ENCODE results near the gene HS3ST2.

HS3ST2 gene

DNA sequence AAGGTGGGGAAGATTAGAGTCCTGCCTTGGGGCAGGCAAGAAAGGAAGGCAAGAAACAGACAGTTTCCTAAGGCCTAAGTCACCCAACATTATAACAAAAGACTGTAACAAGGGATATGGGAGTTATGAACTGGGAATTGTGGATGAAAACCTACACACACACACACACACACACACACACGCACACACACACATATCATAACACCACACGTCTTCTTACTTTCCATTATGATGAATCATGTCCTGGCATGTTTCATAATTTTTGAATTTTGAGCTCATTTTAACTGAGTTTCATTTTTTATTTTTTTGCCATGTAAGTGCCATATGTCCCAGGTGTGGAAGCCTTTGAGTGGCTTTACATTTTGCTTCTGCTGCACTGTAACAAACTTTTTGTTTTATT, 29.9 kb downstream of the HS3ST2 start:
- no peaks in the 10 kb centered on the region for H3K27me3 ChIP-seq (ENCODE audit: insufficient read depth, low read depth, severe bottlenecking)
- TF ChIP-seq, protein P1, sequence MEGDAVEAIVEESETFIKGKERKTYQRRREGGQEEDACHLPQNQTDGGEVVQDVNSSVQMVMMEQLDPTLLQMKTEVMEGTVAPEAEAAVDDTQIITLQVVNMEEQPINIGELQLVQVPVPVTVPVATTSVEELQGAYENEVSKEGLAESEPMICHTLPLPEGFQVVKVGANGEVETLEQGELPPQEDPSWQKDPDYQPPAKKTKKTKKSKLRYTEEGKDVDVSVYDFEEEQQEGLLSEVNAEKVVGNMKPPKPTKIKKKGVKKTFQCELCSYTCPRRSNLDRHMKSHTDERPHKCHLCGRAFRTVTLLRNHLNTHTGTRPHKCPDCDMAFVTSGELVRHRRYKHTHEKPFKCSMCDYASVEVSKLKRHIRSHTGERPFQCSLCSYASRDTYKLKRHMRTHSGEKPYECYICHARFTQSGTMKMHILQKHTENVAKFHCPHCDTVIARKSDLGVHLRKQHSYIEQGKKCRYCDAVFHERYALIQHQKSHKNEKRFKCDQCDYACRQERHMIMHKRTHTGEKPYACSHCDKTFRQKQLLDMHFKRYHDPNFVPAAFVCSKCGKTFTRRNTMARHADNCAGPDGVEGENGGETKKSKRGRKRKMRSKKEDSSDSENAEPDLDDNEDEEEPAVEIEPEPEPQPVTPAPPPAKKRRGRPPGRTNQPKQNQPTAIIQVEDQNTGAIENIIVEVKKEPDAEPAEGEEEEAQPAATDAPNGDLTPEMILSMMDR (IDR thresholded peaks at IDR 0.05; ENCODE audit: low read depth, low read length): no peak
- DNase-seq: no peak

DNA sequence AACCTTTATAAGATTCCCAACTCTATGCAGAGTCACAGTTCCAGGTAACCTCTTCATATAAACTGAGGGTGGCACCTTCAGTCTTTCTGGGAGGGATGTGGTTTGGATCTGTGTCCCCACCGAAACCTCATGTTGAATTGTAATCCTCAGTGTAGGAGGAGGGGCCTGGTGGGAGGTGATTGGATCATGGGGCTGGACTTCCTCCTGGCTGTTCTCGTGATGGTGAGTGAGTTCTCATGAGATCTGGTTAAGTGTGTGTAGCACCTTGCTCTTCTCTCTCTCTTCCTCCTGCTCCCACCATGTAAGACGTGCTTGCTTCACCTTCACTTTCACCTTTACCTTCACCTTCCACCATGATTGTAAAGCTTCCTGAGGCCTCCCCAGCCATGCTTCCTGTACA, 30.5 kb downstream of the HS3ST2 start:
- H3K4me3 ChIP-seq (ENCODE audit: low read depth, low read length): no peak overlapping the region
- TF ChIP-seq, protein P1 (IDR thresholded peaks at IDR 0.05; ENCODE audit: low read depth, low read length): no peak
- DNase-seq: no peak
- H3K27me3 ChIP-seq (ENCODE audit: insufficient read depth, low read depth, severe bottlenecking): no peaks in the 10 kb centered on the region
- H3K27ac ChIP-seq: no peak overlapping the region
- no peaks in the 10 kb centered on the region for H3K36me3 ChIP-seq
- H3K9me3 ChIP-seq (ENCODE audit: severe bottlenecking): no peaks in the 10 kb centered on the region

More for the DNA sequence above, 29.9 kb downstream of the HS3ST2 start:
- H3K36me3 ChIP-seq: no peaks in the 10 kb centered on the region
- H3K27ac ChIP-seq: no peak overlapping the region
- no peak overlapping the region for H3K4me3 ChIP-seq (ENCODE audit: low read depth, low read length)
- no peaks in the 10 kb centered on the region for H3K9me3 ChIP-seq (ENCODE audit: severe bottlenecking)

DNA sequence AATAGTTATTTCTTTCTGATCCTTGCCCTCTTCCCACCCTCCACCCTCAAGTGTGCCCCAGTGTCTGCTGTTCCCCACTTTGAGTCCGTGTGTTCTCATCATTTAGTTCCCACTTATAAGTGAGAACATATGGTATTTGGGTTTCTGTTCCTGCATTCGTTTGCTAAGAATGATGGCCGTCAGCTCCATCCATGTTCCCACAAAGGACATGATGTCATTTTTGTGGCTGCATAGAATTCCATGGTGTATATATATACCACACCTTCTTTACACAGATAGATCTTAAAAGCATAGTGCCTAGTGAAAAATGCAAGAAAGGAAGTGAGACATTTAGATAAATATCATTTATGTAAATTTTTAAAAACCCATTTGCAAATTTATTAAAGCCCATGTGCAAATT, 33.1 kb downstream of the HS3ST2 start:
- Histone ChIP-seq H3K9me3 (ENCODE audit: severe bottlenecking) (no peaks in the 10 kb centered on the region), H3K27me3 (ENCODE audit: insufficient read depth, low read depth, severe bottlenecking) (no peaks in the 10 kb centered on the region), H3K4me3 (ENCODE audit: low read depth, low read length) (no peak overlapping the region), H3K27ac (no peak overlapping the region), H3K36me3 (no peaks in the 10 kb centered on the region)
- TF ChIP-seq, protein P1 (IDR thresholded peaks at IDR 0.05; ENCODE audit: low read depth, low read length): no peak
- no peak for DNase-seq

DNA sequence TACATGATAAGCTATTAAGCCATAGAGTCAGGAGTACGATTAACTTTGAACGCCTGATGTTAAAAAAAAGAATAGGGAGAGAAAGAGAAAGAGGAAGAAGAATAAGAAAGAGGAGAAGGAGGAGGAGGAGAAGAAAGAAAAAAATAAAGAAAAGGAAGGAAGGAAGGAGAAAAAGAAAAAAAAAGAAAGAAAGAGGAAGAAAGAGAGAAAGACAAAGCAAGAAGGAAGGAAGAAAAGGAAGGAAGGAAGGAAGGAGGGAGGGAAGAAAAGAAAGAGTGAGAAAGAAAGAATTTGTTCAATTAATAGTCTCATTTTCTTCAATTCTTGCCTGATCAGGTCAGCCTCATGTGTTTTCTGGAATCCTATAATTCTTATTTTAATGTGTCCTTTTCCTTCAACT, 33.7 kb downstream of the HS3ST2 start:
- H3K9me3 ChIP-seq (ENCODE audit: severe bottlenecking): no peaks in the 10 kb centered on the region
- H3K4me3 ChIP-seq (ENCODE audit: low read depth, low read length): no peak overlapping the region
- H3K27ac ChIP-seq: no peak overlapping the region
- TF ChIP-seq, protein P1 (IDR thresholded peaks at IDR 0.05; ENCODE audit: low read depth, low read length): no peak
- no peaks in the 10 kb centered on the region for H3K36me3 ChIP-seq
- DNase-seq: no peak
- no peaks in the 10 kb centered on the region for H3K27me3 ChIP-seq (ENCODE audit: insufficient read depth, low read depth, severe bottlenecking)

DNA sequence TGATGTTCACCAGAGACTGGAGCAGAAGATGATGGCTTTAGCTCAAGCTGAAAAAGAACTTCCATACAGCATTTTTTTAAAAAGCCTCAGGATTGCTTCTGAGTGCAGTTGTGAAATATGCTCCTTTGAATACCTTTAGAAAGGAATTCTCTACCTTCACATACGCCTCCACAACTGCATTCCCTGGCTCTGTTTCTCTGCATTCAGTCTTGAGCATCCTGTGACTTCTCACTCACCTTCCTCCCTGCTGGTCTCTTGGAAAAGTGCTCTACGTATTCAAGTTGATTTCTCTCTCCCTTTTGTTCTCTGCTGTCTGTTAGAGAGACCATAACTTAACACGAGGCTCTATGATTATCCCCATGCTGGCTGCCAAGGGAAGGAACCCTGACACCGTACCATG, 34.5 kb downstream of the HS3ST2 start:
- H3K27me3 ChIP-seq (ENCODE audit: insufficient read depth, low read depth, severe bottlenecking): no peaks in the 10 kb centered on the region
- no peaks in the 10 kb centered on the region for H3K9me3 ChIP-seq (ENCODE audit: severe bottlenecking)
- DNase-seq: no peak
- TF ChIP-seq, protein P1 (IDR thresholded peaks at IDR 0.05; ENCODE audit: low read depth, low read length): no peak
- H3K4me3 ChIP-seq (ENCODE audit: low read depth, low read length): no peak overlapping the region
- no peaks in the 10 kb centered on the region for H3K36me3 ChIP-seq
- no peak overlapping the region for H3K27ac ChIP-seq

GRCh38 chr16:22849517-22849916, 35.6 kb downstream of the HS3ST2 start:
- Histone ChIP-seq H3K9me3 (ENCODE audit: severe bottlenecking) (no peaks in the 10 kb centered on the region), H3K27ac (no peak overlapping the region), H3K27me3 (ENCODE audit: insufficient read depth, low read depth, severe bottlenecking) (no peaks in the 10 kb centered on the region), H3K36me3 (no peaks in the 10 kb centered on the region), H3K4me3 (ENCODE audit: low read depth, low read length) (no peak overlapping the region)
- DNase-seq: no peak
- TF ChIP-seq, protein P1 (IDR thresholded peaks at IDR 0.05; ENCODE audit: low read depth, low read length): no peak

Measured in WERI-Rb-1 (cell line).